ENCODE results near the gene MKX.

DNA sequence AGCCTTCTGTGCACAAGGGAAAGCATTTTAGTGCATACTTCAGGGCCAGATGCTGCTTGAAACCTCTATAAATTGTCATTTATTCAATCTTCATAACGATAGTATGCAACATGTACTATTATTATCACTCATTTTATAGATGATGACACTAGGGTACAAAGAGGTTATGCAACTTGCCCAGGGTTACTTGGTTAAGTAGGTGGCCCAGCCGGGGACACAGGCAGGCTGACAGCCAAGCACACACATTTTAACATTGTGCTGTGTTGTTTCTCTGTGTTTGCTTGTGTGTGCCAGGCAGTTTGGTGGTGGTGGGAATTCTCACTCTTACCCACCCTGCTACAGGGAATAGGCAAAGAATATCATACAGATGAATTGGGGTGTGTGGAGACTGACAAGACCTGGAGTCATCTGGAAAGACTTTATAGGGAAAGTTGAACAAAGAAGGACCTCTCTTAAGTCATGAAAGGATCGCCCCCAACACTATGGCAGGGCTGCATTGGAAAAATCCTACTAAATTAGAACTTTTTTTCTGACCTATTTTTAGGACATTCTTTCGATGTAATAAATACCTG, 98.9 kb downstream of the MKX start:
- TF ChIP-seq, protein P1, sequence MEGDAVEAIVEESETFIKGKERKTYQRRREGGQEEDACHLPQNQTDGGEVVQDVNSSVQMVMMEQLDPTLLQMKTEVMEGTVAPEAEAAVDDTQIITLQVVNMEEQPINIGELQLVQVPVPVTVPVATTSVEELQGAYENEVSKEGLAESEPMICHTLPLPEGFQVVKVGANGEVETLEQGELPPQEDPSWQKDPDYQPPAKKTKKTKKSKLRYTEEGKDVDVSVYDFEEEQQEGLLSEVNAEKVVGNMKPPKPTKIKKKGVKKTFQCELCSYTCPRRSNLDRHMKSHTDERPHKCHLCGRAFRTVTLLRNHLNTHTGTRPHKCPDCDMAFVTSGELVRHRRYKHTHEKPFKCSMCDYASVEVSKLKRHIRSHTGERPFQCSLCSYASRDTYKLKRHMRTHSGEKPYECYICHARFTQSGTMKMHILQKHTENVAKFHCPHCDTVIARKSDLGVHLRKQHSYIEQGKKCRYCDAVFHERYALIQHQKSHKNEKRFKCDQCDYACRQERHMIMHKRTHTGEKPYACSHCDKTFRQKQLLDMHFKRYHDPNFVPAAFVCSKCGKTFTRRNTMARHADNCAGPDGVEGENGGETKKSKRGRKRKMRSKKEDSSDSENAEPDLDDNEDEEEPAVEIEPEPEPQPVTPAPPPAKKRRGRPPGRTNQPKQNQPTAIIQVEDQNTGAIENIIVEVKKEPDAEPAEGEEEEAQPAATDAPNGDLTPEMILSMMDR (IDR thresholded peaks at IDR 0.05): no peak
- TF ChIP-seq POLR2AphosphoS5 (IDR thresholded peaks at IDR 0.05; ENCODE audit: low read depth, low read length): no peak
- no peak for TF ChIP-seq SIN3A (IDR thresholded peaks at IDR 0.05; ENCODE audit: borderline replicate concordance, insufficient read depth, low read depth, low read length)
- TF ChIP-seq, protein P2, sequence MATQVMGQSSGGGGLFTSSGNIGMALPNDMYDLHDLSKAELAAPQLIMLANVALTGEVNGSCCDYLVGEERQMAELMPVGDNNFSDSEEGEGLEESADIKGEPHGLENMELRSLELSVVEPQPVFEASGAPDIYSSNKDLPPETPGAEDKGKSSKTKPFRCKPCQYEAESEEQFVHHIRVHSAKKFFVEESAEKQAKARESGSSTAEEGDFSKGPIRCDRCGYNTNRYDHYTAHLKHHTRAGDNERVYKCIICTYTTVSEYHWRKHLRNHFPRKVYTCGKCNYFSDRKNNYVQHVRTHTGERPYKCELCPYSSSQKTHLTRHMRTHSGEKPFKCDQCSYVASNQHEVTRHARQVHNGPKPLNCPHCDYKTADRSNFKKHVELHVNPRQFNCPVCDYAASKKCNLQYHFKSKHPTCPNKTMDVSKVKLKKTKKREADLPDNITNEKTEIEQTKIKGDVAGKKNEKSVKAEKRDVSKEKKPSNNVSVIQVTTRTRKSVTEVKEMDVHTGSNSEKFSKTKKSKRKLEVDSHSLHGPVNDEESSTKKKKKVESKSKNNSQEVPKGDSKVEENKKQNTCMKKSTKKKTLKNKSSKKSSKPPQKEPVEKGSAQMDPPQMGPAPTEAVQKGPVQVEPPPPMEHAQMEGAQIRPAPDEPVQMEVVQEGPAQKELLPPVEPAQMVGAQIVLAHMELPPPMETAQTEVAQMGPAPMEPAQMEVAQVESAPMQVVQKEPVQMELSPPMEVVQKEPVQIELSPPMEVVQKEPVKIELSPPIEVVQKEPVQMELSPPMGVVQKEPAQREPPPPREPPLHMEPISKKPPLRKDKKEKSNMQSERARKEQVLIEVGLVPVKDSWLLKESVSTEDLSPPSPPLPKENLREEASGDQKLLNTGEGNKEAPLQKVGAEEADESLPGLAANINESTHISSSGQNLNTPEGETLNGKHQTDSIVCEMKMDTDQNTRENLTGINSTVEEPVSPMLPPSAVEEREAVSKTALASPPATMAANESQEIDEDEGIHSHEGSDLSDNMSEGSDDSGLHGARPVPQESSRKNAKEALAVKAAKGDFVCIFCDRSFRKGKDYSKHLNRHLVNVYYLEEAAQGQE (IDR thresholded peaks at IDR 0.05; ENCODE audit: insufficient read depth in 1 of 2, low read depth in 2 of 2, low read length in 1 of 2): no peak
- no peak for TF ChIP-seq TCF7L2 (IDR thresholded peaks at IDR 0.05; ENCODE audit: low read depth, low read length)

Data from Panc1 (cell line).